Left ventricle myocardium inferior (tissue), 1 donor: ENCODE measurements around the gene OR2T6. TPM values are rescaled to one million over a fixed set of nuclear protein-coding genes. Genes with fewer than 3 reads are reported as not detected.

Source experiments
- DNase-seq: peaks from one replicate; pipeline ENCODE4 v3.0.0-alpha.2; 2020
- H3K27ac ChIP-seq: fragments of 200-600 bp; replicated peaks from 2 replicates; pipeline ENCODE4 v1.8.0; 2021
- H3K27me3 ChIP-seq: fragments of 200-600 bp; 2 replicates; pipeline ENCODE4 v1.8.0; 2021; ENCODE audit warnings: low read depth
- H3K36me3 ChIP-seq: fragments of 200-600 bp; 2 replicates; pipeline ENCODE4 v1.8.0; 2021
- H3K4me1 ChIP-seq: fragments of 200-600 bp; 2 replicates; pipeline ENCODE4 v1.8.0; 2021
- H3K4me3 ChIP-seq: fragments of 200-600 bp; 2 replicates; pipeline ENCODE4 v1.8.0; 2021; ENCODE audit warnings: mild to moderate bottlenecking, moderate library complexity
- H3K9me3 ChIP-seq: fragments of 200-600 bp; replicated peaks from 2 replicates; pipeline ENCODE4 v1.8.0; 2021
- intact Hi-C: fragments of 100-400 bp; cut with micrococcal nuclease; formaldehyde crosslinking; loops from one replicate; pipeline ENCODE4 v1.11.0; 2022
- total RNA-seq: library from RNA; stranded (reverse); fragmentation: NEBNext Ultra II Directional; extraction: Animal tissue kit (Norgen Biotek cat#: 25700); gene quantifications from one replicate; pipeline ENCODE4 v1.2.1, GENCODE V29; 2021
- TF ChIP-seq, protein P1 (sequence below): fragments of 200-600 bp; IDR thresholded peaks from 2 replicates; pipeline ENCODE4 v1.8.0; 2021; ENCODE audit warnings: antibody characterized with exemption, mild to moderate bottlenecking, borderline replicate concordance
- donor health status: DM: no; HTN: yes; CAD: no; lungs with severe emphysema.

OR2T6 gene
- total RNA-seq, 1 donor from 2014 or later = not detected

GRCh38 chr1:248366609-248367008 lies 8.9 kb upstream of the OR2T6 start:
- TF ChIP-seq, protein P1, sequence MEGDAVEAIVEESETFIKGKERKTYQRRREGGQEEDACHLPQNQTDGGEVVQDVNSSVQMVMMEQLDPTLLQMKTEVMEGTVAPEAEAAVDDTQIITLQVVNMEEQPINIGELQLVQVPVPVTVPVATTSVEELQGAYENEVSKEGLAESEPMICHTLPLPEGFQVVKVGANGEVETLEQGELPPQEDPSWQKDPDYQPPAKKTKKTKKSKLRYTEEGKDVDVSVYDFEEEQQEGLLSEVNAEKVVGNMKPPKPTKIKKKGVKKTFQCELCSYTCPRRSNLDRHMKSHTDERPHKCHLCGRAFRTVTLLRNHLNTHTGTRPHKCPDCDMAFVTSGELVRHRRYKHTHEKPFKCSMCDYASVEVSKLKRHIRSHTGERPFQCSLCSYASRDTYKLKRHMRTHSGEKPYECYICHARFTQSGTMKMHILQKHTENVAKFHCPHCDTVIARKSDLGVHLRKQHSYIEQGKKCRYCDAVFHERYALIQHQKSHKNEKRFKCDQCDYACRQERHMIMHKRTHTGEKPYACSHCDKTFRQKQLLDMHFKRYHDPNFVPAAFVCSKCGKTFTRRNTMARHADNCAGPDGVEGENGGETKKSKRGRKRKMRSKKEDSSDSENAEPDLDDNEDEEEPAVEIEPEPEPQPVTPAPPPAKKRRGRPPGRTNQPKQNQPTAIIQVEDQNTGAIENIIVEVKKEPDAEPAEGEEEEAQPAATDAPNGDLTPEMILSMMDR = no peak
- DNase-seq = no peak
- Histone ChIP-seq H3K4me1 (no peaks in the 10 kb centered on the region), H3K27ac (no peak overlapping the region), H3K36me3 (no peaks in the 10 kb centered on the region), H3K4me3 (no peak overlapping the region), H3K27me3 (no peaks in the 10 kb centered on the region), H3K9me3 (peaks cover 37% of the 10 kb centered on the region)
- intact Hi-C loops = no loop called here

- H3K27me3 ChIP-seq = no peaks in the 10 kb centered on the region
- no peaks in the 10 kb centered on the region for H3K4me1 ChIP-seq
- intact Hi-C loops = no loop called here
- no peak overlapping the region for H3K4me3 ChIP-seq
- no peaks in the 10 kb centered on the region for H3K36me3 ChIP-seq
- no peak overlapping the region for H3K27ac ChIP-seq
- no peak for DNase-seq
- TF ChIP-seq, protein P1 = no peak
- H3K9me3 ChIP-seq = peaks cover 29% of the 10 kb centered on the region
Observed at GRCh38 chr1:248372394-248372793, 3.2 kb upstream of the OR2T6 start.

GRCh38 chr1:248373761-248374160 lies 1.8 kb upstream of the OR2T6 start:
- TF ChIP-seq, protein P1 = no peak
- H3K9me3 ChIP-seq = peaks cover 29% of the 10 kb centered on the region
- H3K4me1 ChIP-seq = no peaks in the 10 kb centered on the region
- no peaks in the 10 kb centered on the region for H3K27me3 ChIP-seq
- H3K36me3 ChIP-seq = no peaks in the 10 kb centered on the region
- DNase-seq = no peak
- intact Hi-C loops = no loop called here
- no peak overlapping the region for H3K4me3 ChIP-seq
- no peak overlapping the region for H3K27ac ChIP-seq

GRCh38 chr1:248376916-248377315 lies 1.4 kb downstream of the OR2T6 start:
- intact Hi-C loops = no loop called here
- TF ChIP-seq, protein P1 = no peak
- no peak for DNase-seq
- Histone ChIP-seq H3K4me1 (no peaks in the 10 kb centered on the region), H3K36me3 (no peaks in the 10 kb centered on the region), H3K9me3 (peaks cover 2% of the 10 kb centered on the region), H3K27me3 (no peaks in the 10 kb centered on the region), H3K27ac (no peak overlapping the region), H3K4me3 (no peak overlapping the region)

- Histone ChIP-seq H3K4me3 (no peak overlapping the region), H3K9me3 (no peaks in the 10 kb centered on the region), H3K4me1 (no peaks in the 10 kb centered on the region), H3K27me3 (no peaks in the 10 kb centered on the region), H3K36me3 (no peaks in the 10 kb centered on the region), H3K27ac (no peak overlapping the region)
- intact Hi-C loops = no loop called here
- TF ChIP-seq, protein P1 = no peak
- DNase-seq = no peak
Observed at GRCh38 chr1:248380854-248381253, 5.3 kb downstream of the OR2T6 start.

GRCh38 chr1:248388426-248388825 lies 12.9 kb downstream of the OR2T6 start:
- Histone ChIP-seq H3K4me1 (no peaks in the 10 kb centered on the region), H3K4me3 (no peak overlapping the region), H3K27me3 (no peaks in the 10 kb centered on the region), H3K36me3 (no peaks in the 10 kb centered on the region), H3K27ac (no peak overlapping the region), H3K9me3 (no peaks in the 10 kb centered on the region)
- DNase-seq = no peak
- TF ChIP-seq, protein P1 = no peak
- intact Hi-C loops = no loop called here
